Activated effector memory CD4-positive, alpha-beta T cell treated with anti-CD3 and anti-CD28 coated beads, Interleukin-2, amount 50 U/mL, for 16 hours (primary cell): Measurements from ENCODE around the gene OR2A5.
"Not testable (repeated sequence)": the region's sequence is repeated elsewhere in the genome, so short reads cannot be mapped to it uniquely, and the experiment has no call there.

ENCODE experiments used
- DNase-seq: peaks from one replicate; pipeline ENCODE4 v3.0.0-alpha.2; 2020

The OR2A5 gene

DNA sequence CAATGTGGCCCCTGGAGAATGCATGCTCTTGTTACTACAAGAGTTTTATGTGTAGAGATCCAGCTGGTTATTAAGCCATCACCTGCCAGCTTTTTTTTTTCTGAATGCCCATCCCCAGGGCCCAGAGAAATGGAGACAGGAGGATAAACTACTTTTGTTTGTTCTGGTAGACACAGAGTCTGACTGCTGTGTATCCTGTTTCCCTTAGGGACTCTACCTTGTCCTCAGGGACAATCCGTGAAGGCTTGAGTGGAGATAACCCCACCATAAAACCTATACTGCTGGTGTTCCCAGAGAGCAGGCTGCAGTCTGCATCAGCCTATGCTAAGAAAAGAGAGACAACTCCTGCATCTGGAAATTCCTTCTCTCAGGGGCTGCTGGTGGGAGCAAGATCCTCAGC lies at the start of gene OR2A5:
Gene OR2A5, plus strand, starts transcription at position 301 of the 400 bp plus-strand sequence. CDS start 1,454 bp downstream, outside the sequence.
- DNase-seq: no peak

DNA sequence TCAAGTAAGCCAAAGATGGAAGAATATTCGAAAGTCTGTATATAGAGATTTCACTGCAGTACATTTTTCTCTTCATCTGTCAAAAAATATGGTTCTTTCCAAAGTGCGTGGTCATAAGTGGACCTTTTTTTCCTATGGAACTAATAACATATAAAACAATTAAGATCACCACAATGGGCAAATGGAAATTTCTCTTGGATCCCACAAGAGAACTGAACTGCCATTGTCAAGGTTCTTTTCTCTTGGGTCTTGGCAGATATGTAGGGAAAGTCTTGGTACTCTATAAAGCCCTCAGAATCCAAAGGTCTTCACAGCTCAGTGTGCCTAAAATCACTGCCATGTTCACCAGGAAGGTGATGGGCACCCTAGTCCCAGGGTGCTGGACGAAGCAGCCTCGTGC lies 48.7 kb upstream of the OR2A5 start, which contains the start of gene OR6B1:
Gene OR6B1, plus strand, starts transcription at position 301 of the 400 bp plus-strand sequence. CDS start 3,677 bp downstream, outside the sequence.
- DNase-seq: no peak

DNA sequence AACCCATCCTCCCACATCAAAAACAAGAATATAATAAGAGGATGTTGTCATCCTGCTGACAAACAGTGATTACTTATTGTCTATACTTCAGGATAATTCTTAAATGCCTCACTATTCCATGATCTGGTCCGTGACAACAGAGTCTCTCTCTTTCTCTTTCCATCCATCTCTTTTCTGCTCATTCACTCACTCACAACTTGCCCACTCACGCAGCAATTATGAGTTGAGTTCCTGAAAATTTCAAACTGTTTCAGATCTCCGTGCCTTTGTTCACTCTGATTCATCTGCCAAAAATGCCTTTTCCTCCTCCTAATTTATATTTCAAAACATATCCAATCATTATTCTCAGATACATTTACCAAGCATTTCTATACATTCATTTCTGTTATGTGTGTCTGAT lies 47.2 kb upstream of the OR2A5 start:
- DNase-seq: no peak

DNA sequence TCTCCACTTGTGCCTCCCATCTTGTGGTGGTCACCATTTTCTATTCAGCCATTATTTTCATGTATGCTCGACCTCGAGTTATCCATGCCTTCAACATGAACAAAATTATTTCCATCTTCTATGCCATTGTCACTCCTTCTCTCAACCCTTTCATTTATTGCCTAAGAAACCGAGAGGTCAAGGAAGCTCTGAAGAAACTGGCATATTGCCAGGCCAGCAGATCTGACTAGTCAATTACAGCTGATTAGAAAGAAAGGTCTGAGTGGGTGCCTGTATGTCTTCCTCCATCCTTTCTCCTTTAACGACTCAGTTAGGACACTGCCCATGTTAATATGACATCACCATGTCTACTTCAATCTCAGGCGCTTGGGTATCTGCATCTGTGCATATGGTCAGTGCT lies 44.0 kb upstream of the OR2A5 start:
- no peak for DNase-seq

DNA sequence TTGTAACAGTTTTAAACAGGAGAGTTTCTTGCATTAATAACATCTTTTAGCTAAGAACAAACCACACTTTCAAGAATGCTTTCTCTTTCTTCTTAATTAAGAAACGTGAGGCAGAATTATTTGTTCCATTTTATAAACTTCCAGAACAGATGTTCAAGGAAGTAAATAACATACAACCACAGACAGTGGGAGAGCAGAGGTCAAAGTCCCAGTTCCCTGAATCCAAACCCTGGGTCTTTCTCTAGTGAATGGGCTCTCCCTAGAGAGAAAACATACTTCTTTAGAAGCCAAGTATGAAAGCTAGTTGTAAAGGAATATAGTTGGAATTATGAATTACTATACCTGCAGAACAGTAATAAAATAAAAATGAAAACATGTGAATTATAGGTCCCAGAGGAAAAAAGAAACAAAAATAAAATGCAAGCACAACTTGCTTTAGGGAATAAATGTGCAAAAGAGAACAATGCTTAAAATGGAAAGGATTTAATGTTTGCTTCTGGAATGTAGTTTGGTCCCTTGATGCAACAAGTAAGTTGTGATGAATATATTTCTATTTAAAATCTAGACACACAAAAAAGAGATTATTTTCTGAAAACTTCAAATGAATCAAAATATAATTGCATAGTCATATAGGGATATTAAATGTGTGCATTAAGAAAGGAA lies 42.6 kb upstream of the OR2A5 start:
- no peak for DNase-seq

GRCh38 chr7:144006692-144007042 lies 42.1 kb upstream of the OR2A5 start:
- no peak for DNase-seq

GRCh38 chr7:144009361-144009760 lies 39.4 kb upstream of the OR2A5 start:
- DNase-seq: no peak

DNA sequence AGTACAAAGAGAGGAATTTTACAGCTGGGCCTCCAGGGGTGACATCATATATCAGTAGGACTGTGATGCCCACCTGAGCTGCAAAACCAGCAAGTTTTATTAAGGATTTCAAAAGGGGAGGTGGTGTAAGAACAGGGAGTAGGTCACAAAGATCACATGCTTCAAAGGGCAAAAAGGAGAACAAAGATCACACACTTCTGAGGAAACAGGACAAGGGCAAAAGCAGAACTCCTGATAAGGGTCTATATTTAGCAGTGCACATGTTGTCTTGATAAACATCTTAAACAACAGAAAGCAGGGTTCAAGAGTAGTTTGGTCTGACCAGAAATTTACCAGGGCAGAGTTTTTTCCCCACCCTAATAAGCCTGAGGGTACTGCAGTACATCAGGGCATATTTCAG lies 38.7 kb upstream of the OR2A5 start:
- not testable (repeated sequence) for DNase-seq

DNA sequence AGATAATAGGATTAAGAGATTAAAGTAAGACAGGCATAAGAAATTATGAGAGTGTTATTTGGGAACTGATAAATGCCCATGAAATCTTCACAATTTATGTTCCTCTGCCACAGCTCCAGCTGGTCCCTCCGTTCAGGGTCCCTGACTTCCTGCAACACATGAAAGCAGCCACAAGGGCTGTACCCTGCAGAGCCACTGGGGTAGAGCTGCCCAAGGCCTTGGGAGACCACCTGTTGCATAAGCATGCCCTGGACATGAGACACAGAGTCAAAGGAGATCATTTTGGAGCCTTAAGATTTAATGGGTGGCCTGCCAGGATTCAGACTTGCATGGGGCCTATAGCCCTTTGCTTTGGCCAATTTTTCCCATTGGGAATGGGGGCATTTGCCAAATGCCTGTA lies 37.9 kb upstream of the OR2A5 start:
- DNase-seq: not testable (repeated sequence)

GRCh38 chr7:144011458-144012230 lies 37.1 kb upstream of the OR2A5 start:
- DNase-seq: no peak

DNA sequence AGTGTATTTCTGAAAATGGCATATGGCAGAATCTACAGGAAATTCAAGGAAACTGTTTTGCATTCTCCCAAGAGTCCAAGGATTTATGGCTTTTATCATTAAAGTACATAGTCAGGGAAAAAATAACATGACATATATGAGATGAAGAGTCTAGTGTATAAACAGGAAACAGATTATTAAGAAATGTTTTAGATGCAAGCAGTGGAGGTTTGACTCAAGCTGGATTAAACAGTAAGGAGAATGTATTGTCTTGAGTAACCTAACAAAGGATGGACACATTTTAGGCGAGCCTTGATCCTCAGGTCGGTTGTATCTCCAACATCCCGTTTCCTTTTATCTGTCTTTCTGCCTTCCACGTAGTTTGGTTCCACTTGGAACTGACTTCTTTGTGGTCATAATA lies 30.7 kb upstream of the OR2A5 start:
- DNase-seq: no peak

DNA sequence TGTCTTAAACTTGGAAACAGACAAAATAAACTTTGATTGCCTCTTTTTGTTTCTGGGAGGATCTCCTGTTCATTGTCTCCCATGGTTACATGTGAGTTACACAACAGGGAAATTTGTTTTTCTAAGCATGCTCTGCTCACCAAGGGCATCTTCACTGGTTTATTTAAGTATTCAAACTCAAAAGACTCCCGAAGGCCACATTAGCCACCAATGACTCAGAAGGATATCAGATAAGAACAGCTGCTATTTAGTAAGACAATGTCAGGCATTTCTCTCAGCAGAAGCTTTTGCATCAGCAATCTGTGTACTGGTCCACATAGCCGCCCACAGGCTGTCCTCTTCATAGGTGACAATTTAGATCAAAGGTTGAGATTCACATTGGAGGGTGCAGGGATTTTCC lies 29.3 kb upstream of the OR2A5 start:
- no peak for DNase-seq

GRCh38 chr7:144020340-144020739 lies 28.4 kb upstream of the OR2A5 start:
- DNase-seq: no peak

- no peak for DNase-seq
These were observed 26.6 kb upstream of the OR2A5 start for GRCh38 chr7:144022169-144022568.

DNA sequence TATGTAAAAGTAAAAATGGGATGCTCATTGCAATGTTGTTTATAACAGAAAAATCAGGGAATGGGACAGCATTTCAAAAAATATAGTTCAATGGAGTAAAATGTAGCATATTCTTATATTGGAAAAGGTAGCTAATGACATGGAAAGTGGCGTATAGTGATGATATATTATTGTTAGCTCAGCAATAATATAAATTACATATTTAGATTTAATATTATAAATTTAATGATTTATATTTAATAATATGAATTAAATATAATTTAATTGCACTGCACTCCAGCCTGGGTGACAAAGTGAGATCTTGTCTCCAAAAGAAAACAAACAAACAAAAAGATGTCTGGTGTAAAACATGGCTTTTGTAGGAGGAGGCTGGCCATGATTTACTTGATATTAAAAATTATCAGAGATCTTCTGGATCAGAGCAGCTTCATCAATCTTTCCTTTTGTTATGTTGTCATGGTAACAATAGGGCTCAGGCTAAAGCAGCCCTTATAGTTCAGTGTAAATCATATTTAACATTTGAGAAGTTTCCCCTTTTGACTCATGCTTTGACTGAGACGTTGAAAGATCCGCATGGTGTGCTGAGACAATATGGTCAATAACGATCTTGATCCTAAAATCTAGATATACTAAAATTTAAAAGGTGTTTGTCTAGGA lies 25.4 kb upstream of the OR2A5 start:
- DNase-seq: no peak

GRCh38 chr7:144024213-144024612 lies 24.5 kb upstream of the OR2A5 start:
- DNase-seq: no peak

- no peak for DNase-seq
These were observed 22.4 kb upstream of the OR2A5 start for GRCh38 chr7:144026203-144026883.

- no peak for DNase-seq
These were observed 21.7 kb upstream of the OR2A5 start for GRCh38 chr7:144027070-144027469.

DNA sequence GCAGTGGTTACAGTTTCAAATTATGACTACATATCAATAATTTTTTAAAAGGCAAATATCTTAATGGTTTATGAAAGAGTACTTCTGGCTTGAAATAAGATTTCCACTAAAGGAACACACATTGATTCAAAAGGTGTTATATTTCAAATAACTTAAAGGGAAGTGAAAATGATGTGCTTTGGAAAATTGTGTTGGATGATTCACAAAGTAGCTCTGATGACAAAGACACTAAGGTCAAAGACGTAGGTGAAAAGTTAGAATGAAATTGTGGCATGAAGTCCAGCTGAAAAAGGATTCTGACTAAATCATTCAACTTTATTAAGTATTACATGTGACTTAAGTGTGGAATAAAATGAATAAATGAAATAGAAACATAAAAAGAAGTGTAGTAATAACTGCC lies 20.8 kb upstream of the OR2A5 start:
- DNase-seq: no peak

GRCh38 chr7:144028547-144028946 lies 20.2 kb upstream of the OR2A5 start:
- no peak for DNase-seq

DNA sequence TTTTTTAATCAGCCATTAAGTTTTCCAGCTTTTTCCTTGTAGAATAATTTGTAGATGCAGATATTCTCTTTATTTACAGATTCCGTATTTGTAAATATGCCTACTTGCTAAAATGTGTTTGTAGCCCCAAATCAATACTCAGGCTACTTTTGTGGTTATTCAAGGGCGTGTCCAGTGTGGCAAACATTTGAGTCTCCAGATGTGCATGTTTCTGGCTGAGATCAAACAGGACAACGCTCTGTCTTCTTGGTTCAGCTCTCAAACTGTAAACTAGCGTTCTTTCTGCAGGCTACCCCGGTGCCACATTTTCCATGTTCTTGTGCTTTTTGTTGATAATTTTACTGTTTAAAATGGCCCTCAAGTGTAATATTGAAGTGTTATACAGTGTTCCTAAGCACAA lies 16.2 kb upstream of the OR2A5 start:
- no peak for DNase-seq

DNA sequence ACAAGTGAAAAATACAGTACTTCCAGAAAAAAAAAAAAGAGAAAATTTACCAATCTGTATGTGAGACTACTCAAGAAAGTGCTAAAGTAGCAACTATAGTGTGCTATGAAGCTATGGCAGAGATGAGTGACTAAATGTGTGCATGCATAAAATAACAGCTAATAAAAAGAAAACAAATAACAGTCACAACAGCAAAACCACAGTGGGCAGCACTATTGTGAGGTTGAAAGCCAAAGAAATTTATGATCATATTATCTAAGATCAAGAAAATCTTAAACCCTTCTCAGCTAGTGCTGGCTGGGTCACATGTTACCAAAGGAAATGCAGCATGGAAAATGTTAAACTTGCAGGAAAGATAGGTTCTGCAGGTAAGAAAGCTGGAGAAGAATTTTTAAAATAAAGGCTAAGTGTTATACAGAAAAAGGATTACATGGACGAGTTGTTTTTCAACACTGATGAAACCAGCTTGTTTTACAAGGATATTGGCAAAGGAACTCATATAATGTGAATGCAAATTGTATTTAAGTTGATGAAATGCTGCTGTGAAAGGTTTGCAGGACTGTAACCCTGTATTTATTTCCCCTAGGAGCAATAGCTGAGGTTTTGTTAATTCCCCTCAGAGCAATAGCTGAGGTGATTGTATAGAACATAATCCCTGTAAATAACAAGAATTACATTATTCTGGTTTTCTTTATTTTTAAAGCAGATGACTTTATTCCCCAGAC lies 15.6 kb upstream of the OR2A5 start:
- no peak for DNase-seq

GRCh38 chr7:144035385-144035784 lies 13.4 kb upstream of the OR2A5 start:
- no peak for DNase-seq
